GM23338 (cell line): ENCODE data around the gene GNB1. TPM values are rescaled to one million over a fixed set of nuclear protein-coding genes. Genes with fewer than 3 reads are reported as not detected.

Source experiments
- ATAC-seq: fragments of 200-7000 bp; cut with Tn5 transposase; 3 replicates; pipeline ENCODE4 v1.9.1; 2020
- DNase-seq: peaks from one replicate; pipeline ENCODE4 v3.0.0-alpha.2; 2015; ENCODE audit warnings: low spot score
- H2AFZ ChIP-seq: fragments of 200-600 bp; sonication (generic); 2 replicates; pipeline ENCODE4 v1.8.0; 2016; ENCODE audit warnings: antibody characterized with exemption, mild to moderate bottlenecking, moderate library complexity
- H3F3A ChIP-seq: fragments of 200-600 bp; sonication (generic); replicated peaks from 2 replicates; pipeline ENCODE4 v1.8.0; 2017; ENCODE audit warnings: antibody characterized with exemption, mixed run types, low read depth
- H3K27ac ChIP-seq: fragments of 200-600 bp; sonication (generic); 2 replicates; pipeline ENCODE4 v1.6.1; 2016; ENCODE audit warnings: low read depth
- H3K27me3 ChIP-seq: fragments of 200-600 bp; sonication (generic); 2 replicates; pipeline ENCODE4 v1.8.0; 2016; ENCODE audit warnings: mild to moderate bottlenecking, mixed run types, moderate library complexity; ENCODE audit not compliant: insufficient read depth
- H3K36me3 ChIP-seq: fragments of 200-600 bp; sonication (generic); 2 replicates; pipeline ENCODE4 v1.8.0; 2016; ENCODE audit warnings: mild to moderate bottlenecking; ENCODE audit not compliant: insufficient read depth
- H3K4me1 ChIP-seq: fragments of 200-600 bp; sonication (generic); 2 replicates; pipeline ENCODE4 v1.8.0; 2016; ENCODE audit warnings: mild to moderate bottlenecking, moderate library complexity; ENCODE audit not compliant: insufficient read depth
- H3K4me2 ChIP-seq: fragments of 200-600 bp; sonication (generic); 2 replicates; pipeline ENCODE4 v1.7.1; 2017; ENCODE audit warnings: mixed run types
- H3K4me3 ChIP-seq: fragments of 200-600 bp; sonication (generic); 2 replicates; pipeline ENCODE4 v1.6.1; 2016; ENCODE audit warnings: mixed run types
- H3K79me2 ChIP-seq: fragments of 200-600 bp; sonication (generic); replicated peaks from 2 replicates; pipeline ENCODE4 v1.8.0; 2017; ENCODE audit warnings: mild to moderate bottlenecking; ENCODE audit not compliant: insufficient read depth
- H3K9me2 ChIP-seq: fragments of 200-600 bp; sonication (generic); 2 replicates; pipeline ENCODE4 v1.8.0; 2017; ENCODE audit not compliant: insufficient read depth
- H4K20me1 ChIP-seq: fragments of 200-600 bp; sonication (generic); replicated peaks from 2 replicates; pipeline ENCODE4 v1.8.0; 2017; ENCODE audit warnings: mild to moderate bottlenecking; ENCODE audit not compliant: insufficient read depth
- H3K27ac Mint-ChIP-seq: 2 replicates; pipeline ENCODE4 v1.8.0; 2020; ENCODE audit warnings: inconsistent platforms, mild to moderate bottlenecking, moderate library complexity, mixed read lengths
- H3K27me3 Mint-ChIP-seq: 3 replicates; pipeline ENCODE4 v1.8.0; 2022; ENCODE audit warnings: low read depth, mild to moderate bottlenecking, moderate library complexity, mixed read lengths, inconsistent platforms; ENCODE audit not compliant: insufficient read depth, poor library complexity
- H3K36me3 Mint-ChIP-seq: 3 replicates; pipeline ENCODE4 v1.8.0; 2021; ENCODE audit warnings: low read depth, mild to moderate bottlenecking, inconsistent platforms, moderate library complexity, mixed read lengths
- H3K4me1 Mint-ChIP-seq: 3 replicates; pipeline ENCODE4 v1.8.0; 2020; ENCODE audit warnings: mild to moderate bottlenecking, inconsistent platforms, mixed read lengths
- H3K4me3 Mint-ChIP-seq: 3 replicates; pipeline ENCODE4 v1.8.0; 2021; ENCODE audit warnings: moderate library complexity, mild to moderate bottlenecking, inconsistent platforms, mixed read lengths
- H3K9me3 Mint-ChIP-seq: 3 replicates; pipeline ENCODE4 v1.8.0; 2020; ENCODE audit warnings: moderate library complexity, mild to moderate bottlenecking, inconsistent platforms, mixed read lengths
- CREB1 ChIP-seq: fragments of 250-450 bp; sonication (Bioruptor Pico); IDR thresholded peaks from 2 replicates; pipeline ENCODE4 v1.5.0; 2020; ENCODE audit warnings: low read depth, mild to moderate bottlenecking, moderate library complexity
- CTCF ChIP-seq, 2 experiments: fragments of 200-600 bp in 1 of 2; sonication (generic) in 1 of 2; conservative IDR thresholded peaks; 2 replicates each; pipeline versions ENCODE4 v1.5.1 to v1.6.1; 2016 to 2017; ENCODE audit warnings: antibody characterized with exemption in 2 of 2, low read depth in 2 of 2, mild to moderate bottlenecking in 2 of 2, moderate library complexity in 1 of 2
- EZH2 ChIP-seq: fragments of 200-600 bp; sonication (generic); IDR thresholded peaks from one replicate; pipeline ENCODE4 v1.8.0; 2017; ENCODE audit warnings: antibody characterized with exemption, mild to moderate bottlenecking, low read depth; ENCODE audit not compliant: unreplicated experiment
- EZH2phosphoT487 ChIP-seq: fragments of 200-600 bp; sonication (generic); IDR thresholded peaks from one replicate; pipeline ENCODE4 v1.8.1; 2018; ENCODE audit warnings: antibody characterized with exemption; ENCODE audit not compliant: unreplicated experiment
- JUNB ChIP-seq: IDR thresholded peaks from one replicate; pipeline ENCODE4 v1.6.1; 2016; ENCODE audit warnings: antibody characterized with exemption; ENCODE audit not compliant: unreplicated experiment
- NANOG ChIP-seq: IDR thresholded peaks from 2 replicates; pipeline ENCODE4 v1.6.1; 2016; ENCODE audit warnings: antibody characterized with exemption, borderline replicate concordance
- POLR2AphosphoS5 ChIP-seq: IDR thresholded peaks from 2 replicates; pipeline ENCODE4 v1.6.1; 2016; ENCODE audit warnings: antibody characterized with exemption, low read depth
- STAT1 ChIP-seq: IDR thresholded peaks from one replicate; pipeline ENCODE4 v1.6.1; 2016; ENCODE audit warnings: antibody characterized with exemption; ENCODE audit not compliant: unreplicated experiment
- ZNF114 ChIP-seq: fragments of 250-450 bp; sonication (Bioruptor Pico); IDR thresholded peaks from 2 replicates; pipeline ENCODE4 v1.5.0; 2020; ENCODE audit warnings: mild to moderate bottlenecking, moderate library complexity
- ZNF462 ChIP-seq: fragments of 250-450 bp; sonication (Bioruptor Pico); IDR thresholded peaks from 2 replicates; pipeline ENCODE4 v1.5.0; 2020; ENCODE audit warnings: mild to moderate bottlenecking, moderate library complexity
- polyA plus RNA-seq: library from polyadenylated mRNA; unstranded; fragments of >200 nt; fragmentation: Nextera tagmentation; extraction: Ambion mirVana; gene quantifications from 2 replicates; pipeline ENCODE4 v1.2.1, GENCODE V29; 2016
- total RNA-seq: library from RNA; depleted of rRNA; stranded (reverse); fragments of >200 nt; shearing (Covaris generic); gene quantifications from 2 replicates; pipeline ENCODE4 v1.2.3, GENCODE V29; 2014

The GNB1 gene
- total and polyA plus RNA-seq, 2 experiments from 2014 or later: 65.4 to 138 TPM

- TF ChIP-seq ZNF462 (CRISPR knock-in tag) (no peak), NANOG (no peak), EZH2 (no peak), STAT1 (no peak), JUNB (no peak), POLR2AphosphoS5 (no peak)
These were observed 12.9 kb downstream of the GNB1 start (continued) for GRCh38 chr1:1877865-1878436.

GRCh38 chr1:1876335-1876930 is 14.5 kb downstream of the GNB1 start:
- Mint-ChIP-seq H3K4me3 (no peak overlapping the region), H3K27ac (no peak overlapping the region), H3K9me3 (peaks cover 20% of the 10 kb centered on the region), H3K27me3 (peaks cover 8% of the 10 kb centered on the region), H3K4me1 (peaks cover 26% of the 10 kb centered on the region), H3K36me3 (peaks cover 70% of the 10 kb centered on the region)
- no peak for ATAC-seq
- Histone ChIP-seq H3K27ac (0 out of 2 replicates have a peak overlapping the region, but pooled peaks have one; percentile 79), H3K4me1 (peaks cover 9% of the 10 kb centered on the region; the same call in 1 of the 2 replicates), H2AFZ (no peak overlapping the region), H3K36me3 (peaks cover 13% of the 10 kb centered on the region; the same call in 1 of the 2 replicates), H3K9me2 (no peaks in the 10 kb centered on the region), H3F3A (peaks cover 13% of the 10 kb centered on the region; the same call in 1 of the 2 replicates), H3K4me3 (no peak overlapping the region), H3K79me2 (peaks cover 100% of the 10 kb centered on the region), H3K4me2 (no peak overlapping the region), H4K20me1 (peaks cover 94% of the 10 kb centered on the region), H3K27me3 (no peaks in the 10 kb centered on the region)
- DNase-seq: no peak
- TF ChIP-seq NANOG (no peak), EZH2 (no peak), EZH2phosphoT487 (no peak), CREB1 (no peak), POLR2AphosphoS5 (no peak), CTCF (conservative IDR thresholded peaks at IDR 0.05; ENCODE audit: low read depth in 2 of 2) (no peak), ZNF114 (no peak)
